ENCODE measurements around the gene TPCN1. TPM values are rescaled to one million over a fixed set of nuclear protein-coding genes. Genes with fewer than 3 reads are reported as not detected.

Gene TPCN1
- total and polyA plus RNA-seq, 2 of the 13 experiments (the other 11 are each of a cell fraction or from before 2014, with no cell fraction given): 8.0 to 26.8 TPM

GRCh38 chr12:113226696-113227568 is 5.7 kb downstream of the TPCN1 start (continued):
- TF ChIP-seq DZIP1 (CRISPR knock-in tag; IDR thresholded peaks at IDR 0.05): no peak
- TF ChIP-seq DR1 (CRISPR knock-in tag; IDR thresholded peaks at IDR 0.05): no peak
- TF ChIP-seq CEBPZ (IDR thresholded peaks at IDR 0.05; ENCODE audit: low read length): no peak
- TF ChIP-seq CENPT (CRISPR knock-in tag; IDR thresholded peaks at IDR 0.05; ENCODE audit: low read depth): no peak
- TF ChIP-seq ZNF441 (CRISPR knock-in tag; IDR thresholded peaks at IDR 0.05; ENCODE audit: borderline replicate concordance): no peak
- TF ChIP-seq ZNF317 (CRISPR knock-in tag; IDR thresholded peaks at IDR 0.05): no peak
- no peak for TF ChIP-seq ZNF24 (IDR thresholded peaks at IDR 0.05)
- no peak for TF ChIP-seq ZNF616 (CRISPR knock-in tag; IDR thresholded peaks at IDR 0.05; ENCODE audit: low read depth)
- TF ChIP-seq ZNF557 (CRISPR knock-in tag; IDR thresholded peaks at IDR 0.05): no peak
- TF ChIP-seq MYNN (CRISPR knock-in tag; IDR thresholded peaks at IDR 0.05; ENCODE audit: low read depth): no peak
- no peak for TF ChIP-seq TSC22D2 (CRISPR knock-in tag; IDR thresholded peaks at IDR 0.05; ENCODE audit: borderline replicate concordance)
- no peak for TF ChIP-seq GPN1 (CRISPR knock-in tag; IDR thresholded peaks at IDR 0.05; ENCODE audit: borderline replicate concordance)
